HG03095 (cell line): ENCODE measurements around the gene SNN.

Source experiments
- ATAC-seq: cut with Tn5 transposase; IDR thresholded peaks from one replicate; pipeline ENCODE4 v1.9.1; 2021; ENCODE audit warnings: moderate library complexity; ENCODE audit not compliant: unreplicated experiment

SNN gene

DNA sequence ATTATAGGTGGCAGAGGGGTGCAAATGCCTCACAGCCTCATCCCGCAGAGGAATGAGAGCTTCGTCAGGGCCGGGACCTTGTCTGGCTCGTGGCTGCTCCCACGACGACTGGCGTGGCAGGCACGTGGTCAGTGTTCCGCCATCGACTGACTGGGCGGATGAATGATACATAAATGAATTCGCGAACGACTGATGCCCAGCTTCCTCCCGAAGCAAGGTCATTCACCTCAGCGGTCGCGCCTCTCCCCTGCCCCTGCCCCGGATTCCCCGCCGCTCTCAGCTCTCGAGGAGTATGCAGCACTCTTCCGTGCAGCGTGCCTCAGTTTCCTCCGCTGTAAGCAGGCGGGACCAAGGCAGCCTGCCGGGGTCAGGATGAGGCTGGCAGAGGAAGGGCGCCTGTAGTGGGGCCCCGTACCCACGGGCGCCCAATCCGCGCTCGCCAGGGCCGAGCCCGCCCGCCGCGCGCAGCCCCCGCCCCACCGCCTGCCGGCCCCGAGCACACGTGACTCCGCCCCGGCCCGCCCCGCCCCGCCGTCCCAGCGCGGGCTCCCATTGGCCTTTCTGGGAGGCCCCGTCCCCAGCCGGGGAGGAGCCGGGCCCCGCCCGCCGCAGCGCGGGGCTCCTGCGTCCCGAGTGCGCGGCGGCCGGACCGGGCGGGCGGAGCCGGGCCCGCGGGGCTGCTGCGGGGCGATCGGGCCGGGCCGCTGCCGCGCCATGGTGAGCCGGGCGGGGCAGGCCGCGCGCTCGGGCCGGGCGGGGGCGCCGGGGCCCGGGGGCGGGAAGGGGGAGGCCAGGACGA is at the start of gene SNN:
TSS of gene SNN (plus strand) at position 632 of the 799 bp plus-strand sequence. CDS start 7,605 bp downstream, outside the sequence.
- peak; percentile 47 for ATAC-seq

DNA sequence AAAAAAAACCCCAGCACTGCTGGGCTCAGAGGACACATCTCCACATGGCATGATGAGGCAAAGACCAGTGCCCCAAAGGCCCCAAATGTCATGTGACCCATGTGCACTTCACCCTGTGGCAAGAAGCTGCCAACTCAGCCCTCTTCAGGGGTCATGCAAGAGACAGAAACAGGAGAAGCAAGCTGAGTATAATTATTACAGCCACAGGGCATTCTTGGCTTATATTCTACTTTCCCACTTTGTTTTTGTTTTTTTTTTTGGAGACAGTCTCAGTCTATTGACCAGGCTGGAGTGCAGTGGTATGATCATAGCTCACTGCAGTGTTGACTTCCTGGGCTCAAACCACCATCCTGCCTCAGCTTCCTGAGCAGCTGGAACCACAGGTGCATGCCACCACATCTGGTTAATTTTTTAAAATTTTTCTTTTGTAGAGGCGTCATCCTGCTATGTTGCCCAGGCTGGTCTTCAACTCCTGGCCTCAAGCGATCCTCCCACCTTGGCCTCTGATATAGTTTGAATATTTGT is 48.9 kb upstream of the SNN start:
- ATAC-seq = no peak

DNA sequence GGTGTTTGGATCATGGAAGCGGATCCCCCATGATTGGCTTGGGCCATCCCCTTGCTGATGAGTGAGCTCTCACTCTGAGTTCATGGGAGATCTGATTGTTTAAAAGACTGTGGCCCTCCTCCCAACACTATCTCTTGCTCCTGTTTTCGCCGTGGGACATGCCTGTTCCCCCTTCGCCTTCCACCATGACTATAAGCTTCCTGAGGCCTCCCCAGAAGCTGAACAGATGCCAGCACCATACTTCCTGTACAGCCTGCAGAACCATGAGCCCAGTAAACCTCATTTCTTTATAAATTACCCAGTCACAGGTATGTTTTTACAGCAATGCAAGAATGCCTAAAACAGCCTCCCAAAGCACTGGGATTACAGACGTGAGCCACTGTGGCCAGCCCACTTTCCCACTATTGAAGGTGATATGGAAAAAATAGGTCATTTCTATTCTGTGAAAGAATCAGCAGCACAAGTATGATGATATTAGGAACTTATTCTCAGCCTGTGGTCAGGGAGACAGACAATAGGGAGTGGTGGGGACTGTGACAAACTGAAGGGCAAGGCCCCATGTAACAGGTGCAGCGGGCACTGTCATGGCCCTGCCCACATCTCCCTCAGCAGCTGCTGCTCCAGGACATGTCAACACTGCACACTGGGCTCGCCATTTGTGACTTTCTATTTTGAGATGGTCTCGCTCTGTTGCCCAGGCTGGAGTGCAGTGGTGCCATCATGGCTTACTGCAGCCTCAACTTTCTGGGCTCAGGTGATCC is 47.8 kb upstream of the SNN start:
- no peak for ATAC-seq

DNA sequence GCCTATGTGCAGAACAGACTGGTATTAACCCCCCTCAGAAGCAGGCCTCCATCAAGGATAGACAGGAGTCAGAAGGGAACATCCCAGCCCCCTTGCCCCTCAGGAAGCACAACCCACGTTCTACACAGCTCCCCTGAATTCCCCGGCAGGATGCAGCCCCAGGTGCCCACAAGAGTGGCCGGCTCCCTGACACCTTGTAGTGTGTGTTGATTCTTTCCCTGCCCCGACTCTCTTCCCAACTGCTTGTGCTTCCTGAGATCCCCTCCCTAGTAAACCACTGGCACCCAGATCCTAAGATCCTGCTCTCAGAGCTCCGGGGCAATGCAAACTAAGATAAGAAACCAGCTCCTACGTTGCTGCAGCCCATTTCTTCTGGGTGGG is 46.7 kb upstream of the SNN start:
- ATAC-seq = no peak

DNA sequence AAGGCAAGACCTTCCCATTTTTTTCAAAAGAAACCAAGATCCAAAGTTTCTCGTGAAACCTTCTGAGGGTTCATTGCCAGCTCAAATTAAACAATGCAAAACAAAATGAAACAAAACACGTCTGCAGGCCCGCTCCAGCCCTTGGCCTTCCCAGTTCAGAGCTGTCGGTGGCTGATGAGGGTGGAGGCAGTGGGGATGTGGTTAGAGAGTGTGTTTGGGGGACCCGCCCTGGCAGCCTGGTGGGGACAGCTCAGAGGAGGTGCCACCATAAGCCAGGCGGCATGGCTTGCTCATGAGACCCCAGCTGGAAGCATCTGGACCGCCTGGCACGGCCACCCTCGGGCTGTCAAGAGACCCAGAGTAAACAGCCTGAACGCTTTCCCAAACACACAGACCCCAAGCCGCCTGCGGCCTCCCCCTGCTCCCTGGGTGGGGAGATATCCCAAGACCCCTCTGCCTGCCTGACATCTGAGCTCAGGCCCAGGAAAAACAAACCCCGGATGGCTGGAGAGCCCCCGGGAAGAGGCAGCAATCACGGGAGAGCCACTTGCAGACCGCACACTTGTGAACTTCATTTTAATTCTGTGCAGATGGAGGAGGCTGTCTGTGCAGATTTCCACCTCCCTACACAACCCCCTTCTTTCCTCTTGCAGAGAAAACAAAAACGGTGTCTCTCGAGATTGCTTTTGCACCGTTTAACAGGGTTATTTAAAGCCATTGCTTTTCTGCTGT is 46.2 kb upstream of the SNN start:
- ATAC-seq = no peak

DNA sequence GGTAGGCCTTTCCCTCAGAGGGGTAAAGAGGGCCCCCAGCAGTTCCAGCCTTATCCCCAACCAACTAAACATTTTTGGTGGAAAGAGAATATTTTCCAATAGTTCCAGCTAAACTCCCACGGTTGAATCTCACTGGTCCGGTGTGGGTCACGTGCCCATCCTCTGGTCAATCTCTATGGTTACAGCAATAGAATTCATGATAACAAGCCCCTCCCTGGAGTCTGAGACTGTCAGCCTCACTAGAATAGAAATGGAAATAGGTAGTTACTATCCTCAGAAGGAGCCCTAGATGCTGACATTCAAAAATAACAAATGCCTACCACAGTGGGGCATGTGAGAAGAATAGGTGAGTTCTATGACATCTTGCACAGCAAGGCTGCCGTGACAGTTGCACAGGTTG is 44.0 kb upstream of the SNN start:
- no peak for ATAC-seq

DNA sequence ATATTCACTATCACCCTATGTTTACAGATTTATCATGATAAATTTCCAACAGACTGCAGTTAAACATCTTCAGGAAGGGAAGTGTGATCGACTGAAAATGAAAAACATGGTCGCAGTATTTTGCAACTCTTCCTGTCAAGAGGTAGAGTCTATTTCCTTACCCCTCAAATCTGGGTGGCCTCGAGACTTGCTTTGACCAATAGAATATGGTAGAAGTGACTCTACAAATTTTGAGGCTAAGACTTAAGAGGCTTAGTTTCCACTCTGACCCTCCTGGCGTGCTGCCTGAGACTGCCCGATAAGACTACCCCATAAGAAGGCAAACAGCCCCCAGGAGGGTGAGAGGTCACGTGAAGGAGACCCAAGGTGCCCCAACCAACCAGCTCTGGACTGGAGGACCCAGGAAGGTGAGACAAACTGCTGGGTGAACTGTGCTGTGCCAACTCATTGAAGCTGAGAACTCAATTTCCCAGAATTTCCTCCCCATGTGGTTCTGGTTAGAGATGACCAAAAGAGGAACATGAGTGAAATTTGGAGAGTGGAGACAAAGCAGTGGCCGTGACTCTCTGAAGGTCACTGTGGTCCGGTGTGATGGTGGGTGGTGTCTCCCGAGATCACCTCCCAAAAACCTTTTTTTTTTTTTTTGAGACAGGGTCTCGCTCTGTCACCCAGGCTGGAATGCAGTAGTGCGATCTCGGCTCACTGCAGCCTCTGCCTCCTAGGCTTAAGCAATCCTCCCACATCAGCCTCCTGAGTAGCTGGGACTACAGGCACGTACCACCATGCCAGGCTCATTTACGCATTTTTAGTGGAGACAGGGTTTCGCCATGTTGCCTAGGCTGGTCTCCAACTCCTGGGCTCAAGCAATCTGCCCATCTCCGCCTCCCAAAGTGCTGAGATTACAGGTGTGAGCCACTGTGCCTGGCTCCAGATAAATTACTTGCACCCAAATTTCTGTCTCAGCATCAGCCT is 43.3 kb upstream of the SNN start:
- ATAC-seq = no peak

DNA sequence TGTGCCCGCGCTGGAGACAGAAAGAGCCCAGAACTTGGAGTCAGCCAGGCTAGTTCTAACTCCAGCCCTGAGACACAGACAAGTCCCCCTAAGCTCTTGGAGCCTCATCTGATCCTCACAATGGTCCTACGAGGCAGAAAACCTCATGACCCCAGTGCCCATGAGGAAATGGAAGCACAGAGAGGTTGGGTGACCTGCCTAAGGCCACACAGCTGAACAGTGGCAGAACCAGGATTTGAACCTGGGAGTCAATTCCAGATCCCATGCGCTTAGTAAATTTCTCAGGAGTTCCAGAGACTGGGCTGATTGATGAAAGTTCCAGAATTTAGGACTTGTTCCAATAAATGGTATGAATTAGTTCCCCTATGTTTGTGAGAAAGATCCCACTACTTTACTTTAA is 42.5 kb upstream of the SNN start:
- ATAC-seq = no peak

DNA sequence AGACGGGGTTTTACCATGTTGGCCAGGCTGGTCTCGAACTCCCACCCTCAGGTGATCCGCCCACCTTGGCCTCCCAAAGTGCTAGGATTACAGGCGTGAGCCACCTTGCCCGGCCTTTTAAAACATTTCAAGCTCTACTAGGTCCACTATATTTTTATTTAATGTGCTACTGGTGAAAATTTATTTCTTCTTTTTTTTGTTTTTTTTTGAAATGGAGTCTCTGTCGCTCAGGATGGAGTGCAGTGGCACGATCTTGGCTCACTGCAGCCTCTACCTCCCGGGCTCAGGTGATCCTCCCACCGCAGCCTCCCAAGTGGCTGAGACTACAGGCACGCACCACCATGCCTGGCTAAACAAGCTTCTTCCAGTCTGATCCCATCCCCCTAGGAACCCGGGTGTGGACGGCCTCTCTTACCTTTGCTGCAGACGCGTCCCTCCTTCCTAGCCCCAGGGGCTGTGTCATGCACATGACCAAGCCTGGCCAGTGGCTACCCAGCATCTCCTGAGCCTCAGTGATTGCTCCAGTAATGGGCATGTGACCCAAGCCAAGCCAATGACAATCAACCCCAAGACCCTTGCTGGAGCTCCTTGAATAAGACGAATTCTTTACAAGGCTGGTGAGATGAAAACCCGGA is 41.5 kb upstream of the SNN start:
- ATAC-seq = no peak

DNA sequence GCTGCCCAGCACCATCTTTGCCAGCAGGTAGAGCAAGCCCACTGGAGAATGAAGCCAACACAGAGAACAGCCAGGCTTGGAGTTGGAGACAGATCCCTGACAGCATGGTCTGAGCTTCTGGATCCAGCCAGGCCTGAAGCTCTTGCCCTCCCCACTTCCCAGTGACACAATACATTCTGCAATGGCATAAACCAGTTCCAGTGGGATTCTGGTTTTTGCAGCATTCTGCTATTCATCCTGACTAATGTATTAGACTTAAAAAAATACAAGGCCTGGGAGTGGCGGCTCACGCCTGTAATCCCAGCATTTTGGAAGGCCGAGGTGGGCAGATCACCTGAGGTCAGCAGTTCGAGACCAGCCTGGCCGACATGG is 41.0 kb upstream of the SNN start:
- no peak for ATAC-seq

DNA sequence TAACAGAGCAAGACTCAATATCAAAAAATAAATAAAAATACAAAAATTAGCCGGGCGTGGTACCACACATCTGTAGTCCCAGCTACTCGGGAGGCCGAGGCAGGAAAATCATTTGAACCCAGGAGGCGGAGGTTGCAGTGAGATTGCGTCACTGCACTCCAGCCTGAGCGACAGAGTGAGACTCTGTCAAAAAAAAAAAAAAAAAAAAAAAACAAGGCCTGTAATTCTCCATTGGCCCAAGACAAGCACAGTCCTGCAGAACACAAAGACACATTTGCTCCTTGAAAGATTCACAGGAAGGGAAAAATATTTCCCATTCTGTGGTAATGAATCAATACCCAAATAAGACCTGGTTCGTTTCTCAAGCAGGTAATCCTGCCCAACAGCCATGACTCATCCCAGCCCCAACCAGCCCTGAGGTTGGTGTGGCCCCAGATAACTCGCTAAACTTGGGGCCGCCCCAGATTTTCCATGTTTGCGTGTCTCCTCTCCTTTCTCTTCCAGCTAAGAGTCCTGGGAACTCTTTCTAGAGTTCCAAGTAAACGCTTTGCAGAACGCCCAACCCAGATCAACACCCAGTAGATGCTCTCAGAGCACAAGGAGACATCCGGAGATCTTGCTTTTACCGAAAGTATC is 40.3 kb upstream of the SNN start:
- ATAC-seq = no peak

DNA sequence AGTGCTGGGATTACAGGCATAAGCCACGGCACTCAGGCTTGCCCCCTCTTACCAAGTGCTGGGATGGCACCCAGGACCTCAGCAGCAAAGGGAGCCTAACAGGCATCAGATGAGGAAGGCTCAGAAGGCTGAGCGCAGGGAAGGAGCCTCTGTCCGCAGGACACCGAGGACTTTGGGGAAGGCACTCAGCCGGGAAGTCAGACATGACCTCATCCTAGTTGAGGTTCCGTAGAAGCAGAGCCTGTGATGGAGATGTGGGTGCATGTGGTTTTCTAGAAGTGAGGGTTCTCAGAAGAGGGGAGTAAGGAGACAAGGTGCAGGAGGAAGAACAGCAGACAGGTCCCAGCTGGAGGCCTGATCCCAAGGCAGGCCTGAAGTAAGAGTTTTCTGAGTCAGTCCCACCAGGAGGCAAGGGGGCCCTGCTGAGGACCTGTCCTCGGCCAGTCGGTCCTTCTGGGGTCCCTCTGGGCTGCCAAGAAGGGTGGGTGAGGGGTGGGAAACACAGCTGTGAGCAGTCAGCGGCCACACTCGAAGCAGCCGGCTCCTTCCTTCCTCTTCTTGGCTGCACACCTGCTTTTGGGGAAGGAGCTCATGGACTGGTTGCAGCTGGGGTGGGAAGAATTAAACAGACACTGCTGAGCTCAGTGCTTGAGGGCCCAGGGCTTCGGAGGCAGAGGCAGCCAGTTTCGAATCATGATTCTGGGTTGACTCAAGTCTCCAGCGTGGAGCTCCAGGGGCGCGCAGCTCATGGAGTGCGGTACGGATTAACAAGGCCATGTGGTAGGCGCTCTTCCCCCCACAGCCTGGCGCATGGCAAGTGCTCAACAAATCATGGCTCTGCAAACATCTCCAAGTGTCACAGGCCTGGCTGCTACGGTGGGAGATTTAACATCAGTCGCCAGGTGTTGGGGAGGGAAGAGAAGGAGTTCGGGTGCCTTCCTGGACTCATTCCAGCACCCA is 38.9 kb upstream of the SNN start:
- no peak for ATAC-seq

DNA sequence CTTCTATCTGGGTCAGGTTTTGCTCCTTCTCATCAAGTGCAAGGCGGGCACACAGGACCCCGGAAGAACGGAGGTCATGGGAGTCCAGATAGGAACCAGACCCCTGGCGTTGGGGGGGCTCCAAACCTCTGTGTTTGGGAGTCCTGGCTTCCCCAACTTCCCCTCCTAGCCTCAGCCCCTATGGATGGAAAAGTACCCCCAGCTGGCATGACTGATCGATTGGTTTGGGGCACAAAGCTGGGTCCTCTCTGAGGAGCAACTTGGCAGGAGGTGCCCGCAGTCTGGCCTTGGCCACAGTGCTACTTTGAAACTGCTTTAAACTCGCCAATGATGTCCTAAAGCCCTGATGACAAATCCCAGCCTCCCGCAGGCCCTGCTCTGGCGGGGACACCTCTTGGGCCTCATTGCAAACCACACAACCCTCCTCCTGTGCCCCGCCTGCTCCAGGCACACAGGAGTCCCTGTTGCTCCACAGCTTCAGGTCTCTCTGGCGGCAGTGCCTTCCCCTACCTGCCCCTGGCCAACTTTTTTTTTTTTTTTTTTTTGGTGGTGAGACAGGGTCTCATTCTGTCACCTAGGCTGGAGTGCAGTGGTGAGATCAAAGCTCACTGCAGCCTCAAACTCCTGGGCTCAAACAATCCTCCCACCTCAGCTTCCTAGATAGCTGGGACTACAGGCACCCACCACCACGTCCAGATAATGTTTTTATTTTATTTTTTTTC is 38.0 kb upstream of the SNN start:
- no peak for ATAC-seq

DNA sequence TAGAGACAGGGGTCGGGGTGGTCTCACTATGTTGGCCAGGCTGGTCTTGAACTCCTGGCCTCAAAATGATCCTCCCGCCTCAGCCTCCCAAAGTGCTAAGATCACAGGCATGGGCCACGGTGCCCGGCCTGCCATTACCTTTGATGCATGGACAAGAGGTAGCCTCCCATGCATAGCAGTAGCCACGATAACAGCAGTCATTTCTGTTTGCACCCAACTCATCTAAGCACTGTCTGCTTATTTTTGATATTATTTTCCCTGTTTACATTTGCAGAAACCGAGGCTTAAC is 37.5 kb upstream of the SNN start:
- no peak for ATAC-seq

DNA sequence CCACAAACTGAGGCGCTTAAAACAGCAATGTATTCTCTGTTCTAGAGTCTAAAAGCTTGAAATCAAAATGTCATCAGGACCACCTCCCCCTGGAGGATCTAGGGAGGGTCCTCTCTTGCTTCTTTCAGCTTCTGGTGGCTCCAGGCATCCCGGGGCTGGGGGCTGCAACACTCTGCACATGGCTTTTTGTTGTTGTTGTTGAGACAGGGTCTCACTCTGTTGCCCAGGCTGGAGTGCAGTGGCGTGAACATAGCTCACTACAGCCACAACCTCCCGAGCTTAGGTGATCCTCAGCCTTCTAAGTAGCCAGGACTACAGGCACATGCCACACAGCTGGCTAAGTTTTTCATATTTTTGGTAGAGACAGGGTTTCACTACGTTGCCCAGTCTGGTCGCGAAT is 37.0 kb upstream of the SNN start:
- ATAC-seq = no peak

DNA sequence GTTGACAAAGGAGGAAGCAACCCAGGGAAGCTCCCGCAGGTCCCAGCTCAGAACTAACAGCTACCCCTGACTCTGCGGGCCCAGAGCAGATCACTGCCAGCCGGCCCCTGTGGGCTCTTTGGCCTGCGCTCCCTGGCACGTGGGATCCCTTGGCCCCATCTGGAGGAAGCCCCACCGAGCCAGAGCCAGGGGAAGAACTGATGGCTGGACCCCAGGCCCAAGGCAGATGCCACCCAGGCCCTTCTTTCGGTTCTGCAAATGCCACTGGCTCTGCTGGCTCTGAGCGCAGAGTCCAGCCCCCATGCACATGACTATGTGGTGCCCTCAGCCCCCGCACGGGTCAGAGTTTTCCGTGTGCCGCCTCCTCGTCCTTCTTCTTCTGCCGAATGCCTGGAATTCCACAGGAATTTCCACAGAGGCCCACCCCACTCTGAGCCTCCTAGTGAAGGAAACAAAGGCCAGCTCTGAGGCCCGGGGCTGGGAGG is 35.8 kb upstream of the SNN start:
- no peak for ATAC-seq

DNA sequence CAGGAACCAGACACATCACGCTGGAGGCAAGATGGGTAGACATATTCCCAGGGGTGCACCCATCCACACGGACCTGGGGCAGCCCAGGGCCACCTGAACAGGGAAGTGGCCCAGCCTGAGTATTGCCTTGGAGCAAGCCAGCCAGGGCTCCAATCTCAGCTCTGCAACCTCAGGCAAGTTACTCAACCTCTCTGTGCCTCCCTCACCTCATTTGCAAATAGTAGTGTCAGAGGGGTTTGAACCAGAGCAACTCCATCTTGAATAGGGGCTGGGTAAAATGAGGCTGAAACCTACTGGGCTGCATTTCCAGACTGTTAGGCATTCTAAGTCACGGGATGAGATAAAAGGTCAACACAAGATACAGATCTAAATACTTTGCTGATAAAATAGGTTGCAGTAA is 35.1 kb upstream of the SNN start:
- no peak for ATAC-seq

DNA sequence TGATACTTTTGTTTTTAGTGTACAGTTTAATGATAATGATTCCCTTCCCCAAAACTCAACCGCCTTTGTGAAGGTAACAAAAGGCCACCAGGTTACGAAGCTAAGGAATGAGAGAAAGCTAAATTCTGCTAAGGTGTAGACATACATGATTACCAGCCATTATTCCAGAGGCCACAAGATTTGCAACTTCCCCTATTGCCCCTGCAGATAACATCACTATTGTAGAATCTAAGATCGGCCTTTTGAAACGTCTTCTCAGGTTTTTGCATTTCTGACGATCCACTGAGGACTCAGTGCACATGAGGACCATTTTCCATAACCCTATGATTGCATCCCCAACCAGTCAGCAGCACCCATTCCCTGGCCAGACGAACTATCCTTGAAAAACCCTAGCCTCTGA is 33.9 kb upstream of the SNN start:
- no peak for ATAC-seq
